ENCODE data around the gene TXNRD2. TPM values are rescaled to one million over a fixed set of nuclear protein-coding genes. Genes with fewer than 3 reads are reported as not detected.

TXNRD2 gene
- total RNA-seq, 1 experiment from 2014 or later: 38.2 TPM

DNA sequence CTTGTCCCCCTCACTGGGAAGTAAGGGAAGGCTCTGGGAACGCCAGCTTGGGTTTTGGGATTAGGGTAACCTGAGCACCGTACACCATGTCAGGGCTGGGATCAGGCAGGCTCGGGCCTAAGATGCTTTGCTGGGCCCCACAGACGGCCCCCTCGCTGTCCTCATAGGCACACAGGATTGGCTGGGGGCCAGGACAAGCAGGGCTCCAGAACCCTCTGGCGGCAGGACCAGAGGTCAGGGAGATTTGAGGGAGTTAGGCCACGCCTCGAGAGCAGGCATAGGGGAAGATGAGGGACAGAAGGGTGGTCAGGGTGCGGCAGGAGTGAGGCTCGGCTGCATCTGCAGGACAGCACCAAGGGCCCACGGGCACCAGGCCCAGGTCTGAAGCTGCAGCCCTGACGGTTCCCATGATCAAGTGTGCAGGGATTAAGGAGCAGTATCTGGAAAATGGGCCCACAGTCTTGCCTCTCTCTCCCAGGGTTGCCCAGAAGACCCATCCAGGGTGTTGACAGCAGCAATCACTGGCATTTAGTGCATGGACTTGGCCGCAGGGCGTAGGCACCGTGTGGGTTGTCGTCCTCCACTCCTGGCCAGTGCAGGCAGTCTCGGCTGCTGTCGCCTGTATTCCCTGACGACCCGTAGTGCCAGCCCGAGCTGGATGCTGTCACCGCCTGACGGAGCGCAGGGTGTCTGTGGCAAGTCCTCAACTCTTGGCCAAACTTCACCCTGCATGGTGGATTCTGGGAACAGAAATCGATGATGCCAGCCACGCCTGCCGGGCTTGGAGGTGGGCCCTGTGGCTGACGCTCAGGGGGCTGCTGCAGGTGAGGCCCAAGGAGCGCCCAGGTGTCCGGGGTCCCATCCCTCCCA lies 71.2 kb downstream of the TXNRD2 start:
- DNase-seq (ENCODE audit: extremely low read depth, low read depth): no peak

DNA sequence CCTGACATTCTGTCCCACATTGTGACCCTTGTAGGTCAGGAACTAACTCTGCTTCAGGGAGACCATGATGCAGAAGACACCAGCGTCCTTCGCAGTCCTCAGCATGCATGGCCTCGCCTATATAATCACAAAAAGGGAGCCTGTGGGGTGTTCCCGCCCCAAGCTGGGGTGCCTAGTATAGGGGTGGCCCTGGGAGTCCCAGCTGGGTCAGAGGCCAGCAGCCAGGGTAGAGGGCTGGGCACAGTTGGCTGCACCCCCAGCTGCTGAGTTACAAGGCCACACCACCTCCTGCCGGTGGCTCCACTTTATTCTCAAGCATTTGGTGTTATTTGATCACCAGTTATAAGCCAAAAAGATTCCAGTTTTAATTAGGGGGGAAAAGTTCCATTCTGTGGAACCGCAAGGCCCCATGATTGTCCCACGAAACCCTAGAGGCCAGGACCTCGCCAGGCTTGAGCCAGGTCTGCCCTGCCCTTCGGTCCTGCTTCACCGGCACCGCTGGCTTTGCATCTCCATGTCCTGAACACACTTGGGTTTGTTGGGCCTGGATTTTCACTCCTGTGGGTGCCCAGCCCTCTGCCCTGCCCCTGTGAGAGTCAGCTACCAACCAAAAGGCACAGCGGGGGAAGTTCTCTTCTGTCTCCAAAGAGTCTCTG lies 72.0 kb downstream of the TXNRD2 start:
- DNase-seq (ENCODE audit: extremely low read depth, low read depth): no peak

GRCh38 chr22:19868773-19869471 lies 72.7 kb downstream of the TXNRD2 start:
- DNase-seq (ENCODE audit: extremely low read depth, low read depth): no peak

DNA sequence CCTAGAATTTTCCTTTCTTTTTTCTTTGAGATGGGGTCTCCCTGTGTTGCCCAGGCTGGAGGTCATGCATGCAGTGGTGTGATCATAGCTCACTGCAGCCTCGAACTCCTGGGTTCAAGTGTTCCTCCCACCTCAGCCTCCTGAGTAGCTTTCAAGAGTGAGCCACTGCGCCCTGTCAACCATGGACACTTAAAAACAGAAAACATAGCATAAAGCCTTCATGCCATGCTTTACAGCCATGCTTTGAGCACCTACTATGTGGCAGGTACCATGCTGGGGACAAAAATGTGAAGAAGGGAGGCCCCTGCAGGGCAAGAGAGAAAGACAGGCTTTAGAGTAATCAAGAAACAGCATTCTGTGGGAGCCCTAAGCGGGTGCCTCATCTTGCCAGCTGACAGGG lies 73.3 kb downstream of the TXNRD2 start:
- DNase-seq (ENCODE audit: extremely low read depth, low read depth): no peak

- no peak for DNase-seq (ENCODE audit: extremely low read depth, low read depth)
Measured at GRCh38 chr22:19867617-19868016, 74.0 kb downstream of the TXNRD2 start.

DNA sequence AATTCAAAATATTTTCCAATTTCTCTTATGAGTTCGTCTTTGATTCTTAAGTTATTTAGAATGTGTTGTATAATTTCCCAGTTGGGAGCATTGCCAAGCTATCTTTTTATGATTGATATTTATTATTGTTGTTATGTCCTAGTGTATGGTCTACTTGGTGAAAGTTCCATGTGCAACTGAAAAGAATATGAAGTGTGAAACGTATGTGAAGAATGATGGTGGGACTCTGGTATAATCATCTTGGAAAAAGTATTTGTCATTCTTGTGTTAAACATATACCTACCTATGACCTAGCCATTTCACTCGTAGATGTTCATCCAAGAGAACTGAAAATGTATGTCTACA lies 75.0 kb downstream of the TXNRD2 start:
- no peak for DNase-seq (ENCODE audit: extremely low read depth, low read depth)

- DNase-seq (ENCODE audit: extremely low read depth, low read depth): no peak
Measured at GRCh38 chr22:19865141-19865829, 76.3 kb downstream of the TXNRD2 start.

- no peak for DNase-seq (ENCODE audit: extremely low read depth, low read depth)
Measured at GRCh38 chr22:19864538-19865106, 77.0 kb downstream of the TXNRD2 start.

GRCh38 chr22:19863571-19863970 lies 78.0 kb downstream of the TXNRD2 start:
- DNase-seq (ENCODE audit: extremely low read depth, low read depth): no peak

DNA sequence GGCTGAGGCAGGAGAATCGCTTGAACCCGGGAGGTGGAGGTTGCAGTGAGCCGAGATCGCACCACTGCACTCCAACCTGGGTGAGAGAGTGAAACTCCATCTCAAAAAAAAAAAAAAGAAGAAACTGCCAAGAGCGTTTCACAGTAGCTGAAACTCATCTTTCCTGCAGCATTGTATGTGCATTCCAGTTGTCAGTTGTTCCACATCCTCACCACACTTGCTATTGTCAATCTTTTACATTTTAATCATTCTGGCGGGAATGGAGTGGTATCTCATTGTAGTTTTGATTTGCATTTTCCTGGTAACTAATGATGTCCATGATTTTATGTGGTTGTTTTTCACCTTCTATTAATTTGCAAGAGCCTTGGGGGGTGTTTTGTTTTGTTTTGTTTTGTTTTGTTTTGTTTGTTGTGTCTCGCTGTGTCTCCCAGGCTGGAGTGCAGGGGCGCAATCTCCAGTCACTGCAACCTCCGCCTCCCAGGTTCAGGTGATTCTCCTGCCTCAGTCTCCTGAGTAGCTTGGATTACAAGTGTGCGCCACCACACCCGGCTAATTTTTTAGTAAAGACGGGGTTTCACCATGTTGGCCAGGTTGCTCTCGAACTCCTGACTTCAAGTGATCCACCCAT lies 78.9 kb downstream of the TXNRD2 start:
- DNase-seq (ENCODE audit: extremely low read depth, low read depth): no peak

GRCh38 chr22:19859861-19860510 lies 81.6 kb downstream of the TXNRD2 start:
- DNase-seq (ENCODE audit: extremely low read depth, low read depth): no peak

GRCh38 chr22:19857382-19857781 lies 84.2 kb downstream of the TXNRD2 start:
- DNase-seq (ENCODE audit: extremely low read depth, low read depth): no peak

- DNase-seq (ENCODE audit: extremely low read depth, low read depth): peak; percentile 46
Measured at GRCh38 chr22:19855504-19856409, 85.9 kb downstream of the TXNRD2 start.

GRCh38 chr22:19854778-19855503 lies 86.7 kb downstream of the TXNRD2 start, which contains the start of the genes GNB1L and RTL10:
TSS of gene GNB1L (minus strand) at chr22:19854874. CDS start at chr22:19821355, 33,519 bp downstream.
TSS of gene RTL10 (minus strand) at chr22:19854874. CDS start at chr22:19852261, 2,613 bp downstream.
- peak; percentile 91 for DNase-seq (ENCODE audit: extremely low read depth, low read depth)

GRCh38 chr22:19853879-19854777 lies 87.5 kb downstream of the TXNRD2 start:
- no peak for DNase-seq (ENCODE audit: extremely low read depth, low read depth)

DNA sequence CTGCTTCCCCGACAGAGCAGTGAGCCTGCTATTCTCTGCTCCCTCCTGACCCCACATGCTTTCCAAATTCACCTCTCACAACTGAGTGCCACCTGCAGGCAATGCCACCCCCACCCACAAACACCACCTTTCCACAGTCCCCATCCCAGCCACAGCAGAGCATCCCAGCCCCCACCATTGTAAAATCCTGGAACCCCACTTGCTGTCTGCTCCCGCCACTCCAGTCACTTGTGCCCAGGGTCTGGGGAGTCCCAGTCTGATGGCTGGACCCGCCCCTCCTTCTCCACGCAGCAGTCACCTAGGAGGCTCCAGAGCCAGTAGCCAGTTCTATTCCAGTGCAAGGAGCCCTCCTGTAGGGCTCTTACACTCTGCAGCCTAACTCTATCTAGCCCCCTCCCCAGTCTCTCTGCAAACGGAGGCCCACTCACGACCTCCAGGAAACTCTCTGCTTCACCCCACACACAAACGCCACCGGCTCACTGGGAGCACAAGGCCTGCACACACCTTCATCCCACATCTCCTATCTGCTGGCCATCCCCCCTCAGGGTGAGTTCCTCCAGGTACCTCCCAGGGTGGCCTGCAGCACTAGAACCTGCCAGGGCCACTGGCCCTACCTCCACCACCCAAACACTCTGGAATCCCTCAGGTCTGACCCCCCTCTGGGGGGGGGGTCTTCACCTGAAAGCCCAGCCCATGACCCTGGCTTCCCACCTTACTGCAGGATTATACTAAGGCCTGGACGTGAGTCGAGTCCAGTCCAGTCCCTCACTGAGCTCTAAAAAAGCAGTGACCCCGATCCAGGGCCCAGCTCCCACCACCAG lies 88.3 kb downstream of the TXNRD2 start:
- DNase-seq (ENCODE audit: extremely low read depth, low read depth): no peak

Data from NCI-H460 (cell line).